Neural cell (in vitro differentiated cells): ENCODE data around the gene NRCAM. TPM values are rescaled to one million over a fixed set of nuclear protein-coding genes. Genes with fewer than 3 reads are reported as not detected.

Experiments
- H2AFZ ChIP-seq: fragments of 200-600, 300-800 bp; sonication (generic), shearing (Covaris generic); 2 replicates; pipeline ENCODE4 v1.6.0; 2014; ENCODE audit warnings: low read depth, mild to moderate bottlenecking, antibody characterized with exemption, low read length, moderate library complexity
- H3F3A ChIP-seq: fragments of 200-600 bp; shearing (Covaris generic); 2 replicates; pipeline ENCODE4 v1.6.1; 2016; ENCODE audit warnings: mild to moderate bottlenecking, moderate library complexity, mixed read lengths, antibody characterized with exemption, low read length; ENCODE audit not compliant: insufficient read depth, poor library complexity, severe bottlenecking
- H3K27ac ChIP-seq: fragments of 200-600, 300-800 bp; sonication (generic), shearing (Covaris generic); 2 replicates; pipeline ENCODE4 v1.5.1; 2014; ENCODE audit warnings: mild to moderate bottlenecking, low read length, moderate library complexity
- H3K27me3 ChIP-seq: fragments of 300-800, 200-600 bp; sonication (generic), shearing (Covaris generic); 2 replicates; pipeline ENCODE4 v1.6.0; 2014; ENCODE audit warnings: mild to moderate bottlenecking, low read depth, low read length, moderate library complexity; ENCODE audit not compliant: insufficient read depth
- H3K36me3 ChIP-seq: fragments of 300-800, 200-600 bp; sonication (generic), shearing (Covaris generic); 2 replicates; pipeline ENCODE4 v1.5.1; 2014; ENCODE audit warnings: mild to moderate bottlenecking, antibody characterized with exemption, low read length, moderate library complexity; ENCODE audit not compliant: insufficient read depth
- H3K4me2 ChIP-seq: fragments of 300-800, 200-600 bp; sonication (generic), shearing (Covaris generic); 2 replicates; pipeline ENCODE4 v1.6.0; 2014; ENCODE audit warnings: mild to moderate bottlenecking, low read length
- H3K4me3 ChIP-seq: fragments of 300-800, 200-600 bp; sonication (generic), shearing (Covaris generic); 2 replicates; pipeline ENCODE4 v1.5.1; 2014; ENCODE audit warnings: mild to moderate bottlenecking, low read length, moderate library complexity
- H3K79me2 ChIP-seq: fragments of 200-600 bp; shearing (Covaris generic); replicated peaks from 2 replicates; pipeline ENCODE4 v1.6.0; 2014; ENCODE audit warnings: mild to moderate bottlenecking, low read length, moderate library complexity; ENCODE audit not compliant: insufficient read depth
- H3K9ac ChIP-seq: fragments of 300-800, 200-600 bp; sonication (generic), shearing (Covaris generic); 2 replicates; pipeline ENCODE4 v1.6.1; 2016; ENCODE audit warnings: mild to moderate bottlenecking, low read length, mixed read lengths
- H3K9me2 ChIP-seq: fragments of 200-600 bp; shearing (Covaris generic); 2 replicates; pipeline ENCODE4 v1.6.1; 2016; ENCODE audit warnings: mild to moderate bottlenecking, low read length, mixed read lengths; ENCODE audit not compliant: insufficient read depth
- H3K9me3 ChIP-seq: fragments of 200-600, 300-800 bp; sonication (generic), shearing (Covaris generic); 2 replicates; pipeline ENCODE4 v1.6.1; 2016; ENCODE audit warnings: mild to moderate bottlenecking, mixed run types, low read length, moderate library complexity, mixed read lengths
- H4K20me1 ChIP-seq: fragments of 200-600 bp; shearing (Covaris generic); 2 replicates; pipeline ENCODE4 v1.6.1; 2016; ENCODE audit warnings: mild to moderate bottlenecking, mixed run types; ENCODE audit not compliant: insufficient read depth
- EP300 ChIP-seq: fragments of 450-650 bp; conservative IDR thresholded peaks from 2 replicates; pipeline ENCODE4 v1.6.1; 2014; ENCODE audit warnings: antibody characterized with exemption, mild to moderate bottlenecking, moderate library complexity; ENCODE audit not compliant: poor library complexity, severe bottlenecking
- EZH2 ChIP-seq: fragments of 200-600, 300-800 bp; shearing (Covaris generic), sonication (generic); IDR thresholded peaks from 2 replicates; pipeline ENCODE4 v1.6.1; 2014; ENCODE audit warnings: antibody characterized with exemption, low read length, borderline replicate concordance, mild to moderate bottlenecking; ENCODE audit not compliant: insufficient read depth, poor library complexity, severe bottlenecking
- MXI1 ChIP-seq: fragments of 450-650 bp; conservative IDR thresholded peaks from 2 replicates; pipeline ENCODE4 v1.6.1; 2014; ENCODE audit warnings: antibody characterized with exemption, mild to moderate bottlenecking; ENCODE audit not compliant: poor library complexity, severe bottlenecking
- POLR2AphosphoS5 ChIP-seq: IDR thresholded peaks from 2 replicates; pipeline ENCODE4 v1.6.1; 2012
- RAD21 ChIP-seq: fragments of 450-650 bp; conservative IDR thresholded peaks from 2 replicates; pipeline ENCODE4 v1.6.1; 2014; ENCODE audit warnings: antibody characterized with exemption, mild to moderate bottlenecking, moderate library complexity
- SMC3 ChIP-seq: fragments of 450-650 bp; conservative IDR thresholded peaks from 2 replicates; pipeline ENCODE4 v1.6.1; 2014; ENCODE audit warnings: antibody characterized with exemption, mild to moderate bottlenecking, moderate library complexity; ENCODE audit not compliant: poor library complexity
- TAF1 ChIP-seq: IDR thresholded peaks from 2 replicates; pipeline ENCODE4 v1.6.1; 2012; ENCODE audit warnings: low read depth
- polyA plus RNA-seq: library from polyadenylated mRNA; depleted of rRNA; stranded (reverse); fragments of >200 nt; gene quantifications from 2 replicates; pipeline ENCODE4 v1.2.3, GENCODE V29; 2014
- TF ChIP-seq, protein P1 (sequence below): IDR thresholded peaks from 2 replicates; pipeline ENCODE4 v1.6.1; 2012; ENCODE audit warnings: borderline replicate concordance
- TF ChIP-seq, protein P2 (sequence below): fragments of 450-650 bp; IDR thresholded peaks from 2 replicates; pipeline ENCODE4 v1.5.1; 2014; ENCODE audit warnings: antibody characterized with exemption, mild to moderate bottlenecking, moderate library complexity; ENCODE audit not compliant: poor library complexity, severe bottlenecking

NRCAM gene
- polyA plus RNA-seq, 1 donor from 2014 or later = 90.9 TPM

DNA sequence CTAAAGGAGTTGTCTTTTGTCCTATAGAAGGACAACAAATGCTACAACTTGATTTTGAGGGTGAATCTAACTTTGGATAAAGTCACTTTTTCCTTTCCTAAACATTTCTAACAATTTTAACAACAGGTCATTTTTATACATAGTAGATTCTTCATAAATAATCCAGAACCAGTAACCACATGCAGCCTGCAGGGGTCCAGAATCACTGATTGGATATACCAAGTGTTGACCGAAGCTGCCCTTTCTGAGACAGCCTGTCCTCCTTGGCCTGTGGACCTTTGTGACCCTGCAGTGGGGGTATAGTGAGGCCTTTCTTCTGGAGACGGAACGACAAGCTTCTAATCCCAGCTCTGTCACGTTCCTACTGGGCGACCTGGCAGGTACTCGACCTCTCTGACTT lies 291.3 kb downstream of the NRCAM start:
- Histone ChIP-seq H2AFZ (no peak overlapping the region), H3K4me2 (no peak overlapping the region)

DNA sequence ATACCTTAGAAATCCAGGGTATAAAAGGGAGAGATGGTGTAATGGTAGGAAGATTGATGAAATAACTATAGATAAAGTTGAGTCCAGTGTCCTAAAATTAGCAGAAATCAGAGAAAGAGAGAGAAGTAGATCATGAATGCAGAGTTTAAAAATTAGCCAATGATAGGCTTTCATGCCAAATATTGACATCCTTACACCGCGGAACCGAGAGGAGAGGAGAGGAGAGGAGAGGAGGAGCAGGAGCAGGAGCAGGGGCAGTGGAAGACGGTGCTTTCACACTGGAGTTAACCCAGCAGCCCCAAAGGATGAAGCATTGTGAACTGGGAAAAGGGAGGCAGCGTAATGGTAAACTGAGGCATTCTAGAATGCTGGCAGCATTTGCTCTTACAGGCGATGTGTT lies 291.9 kb downstream of the NRCAM start:
- Histone ChIP-seq H3F3A (no peaks in the 10 kb centered on the region), H3K27ac (no peak overlapping the region), H3K27me3 (no peaks in the 10 kb centered on the region), H3K4me2 (no peak overlapping the region), H3K4me3 (no peak overlapping the region), H4K20me1 (no peaks in the 10 kb centered on the region), H3K9me2 (no peaks in the 10 kb centered on the region), H3K9ac (no peak overlapping the region), H3K79me2 (no peaks in the 10 kb centered on the region), H3K9me3 (no peaks in the 10 kb centered on the region), H2AFZ (no peak overlapping the region), H3K36me3 (no peaks in the 10 kb centered on the region)
- TF ChIP-seq MXI1 = no peak
- TF ChIP-seq, protein P1, sequence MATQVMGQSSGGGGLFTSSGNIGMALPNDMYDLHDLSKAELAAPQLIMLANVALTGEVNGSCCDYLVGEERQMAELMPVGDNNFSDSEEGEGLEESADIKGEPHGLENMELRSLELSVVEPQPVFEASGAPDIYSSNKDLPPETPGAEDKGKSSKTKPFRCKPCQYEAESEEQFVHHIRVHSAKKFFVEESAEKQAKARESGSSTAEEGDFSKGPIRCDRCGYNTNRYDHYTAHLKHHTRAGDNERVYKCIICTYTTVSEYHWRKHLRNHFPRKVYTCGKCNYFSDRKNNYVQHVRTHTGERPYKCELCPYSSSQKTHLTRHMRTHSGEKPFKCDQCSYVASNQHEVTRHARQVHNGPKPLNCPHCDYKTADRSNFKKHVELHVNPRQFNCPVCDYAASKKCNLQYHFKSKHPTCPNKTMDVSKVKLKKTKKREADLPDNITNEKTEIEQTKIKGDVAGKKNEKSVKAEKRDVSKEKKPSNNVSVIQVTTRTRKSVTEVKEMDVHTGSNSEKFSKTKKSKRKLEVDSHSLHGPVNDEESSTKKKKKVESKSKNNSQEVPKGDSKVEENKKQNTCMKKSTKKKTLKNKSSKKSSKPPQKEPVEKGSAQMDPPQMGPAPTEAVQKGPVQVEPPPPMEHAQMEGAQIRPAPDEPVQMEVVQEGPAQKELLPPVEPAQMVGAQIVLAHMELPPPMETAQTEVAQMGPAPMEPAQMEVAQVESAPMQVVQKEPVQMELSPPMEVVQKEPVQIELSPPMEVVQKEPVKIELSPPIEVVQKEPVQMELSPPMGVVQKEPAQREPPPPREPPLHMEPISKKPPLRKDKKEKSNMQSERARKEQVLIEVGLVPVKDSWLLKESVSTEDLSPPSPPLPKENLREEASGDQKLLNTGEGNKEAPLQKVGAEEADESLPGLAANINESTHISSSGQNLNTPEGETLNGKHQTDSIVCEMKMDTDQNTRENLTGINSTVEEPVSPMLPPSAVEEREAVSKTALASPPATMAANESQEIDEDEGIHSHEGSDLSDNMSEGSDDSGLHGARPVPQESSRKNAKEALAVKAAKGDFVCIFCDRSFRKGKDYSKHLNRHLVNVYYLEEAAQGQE = no peak
- no peak for TF ChIP-seq EZH2
- TF ChIP-seq POLR2AphosphoS5 = no peak
- TF ChIP-seq, protein P2, sequence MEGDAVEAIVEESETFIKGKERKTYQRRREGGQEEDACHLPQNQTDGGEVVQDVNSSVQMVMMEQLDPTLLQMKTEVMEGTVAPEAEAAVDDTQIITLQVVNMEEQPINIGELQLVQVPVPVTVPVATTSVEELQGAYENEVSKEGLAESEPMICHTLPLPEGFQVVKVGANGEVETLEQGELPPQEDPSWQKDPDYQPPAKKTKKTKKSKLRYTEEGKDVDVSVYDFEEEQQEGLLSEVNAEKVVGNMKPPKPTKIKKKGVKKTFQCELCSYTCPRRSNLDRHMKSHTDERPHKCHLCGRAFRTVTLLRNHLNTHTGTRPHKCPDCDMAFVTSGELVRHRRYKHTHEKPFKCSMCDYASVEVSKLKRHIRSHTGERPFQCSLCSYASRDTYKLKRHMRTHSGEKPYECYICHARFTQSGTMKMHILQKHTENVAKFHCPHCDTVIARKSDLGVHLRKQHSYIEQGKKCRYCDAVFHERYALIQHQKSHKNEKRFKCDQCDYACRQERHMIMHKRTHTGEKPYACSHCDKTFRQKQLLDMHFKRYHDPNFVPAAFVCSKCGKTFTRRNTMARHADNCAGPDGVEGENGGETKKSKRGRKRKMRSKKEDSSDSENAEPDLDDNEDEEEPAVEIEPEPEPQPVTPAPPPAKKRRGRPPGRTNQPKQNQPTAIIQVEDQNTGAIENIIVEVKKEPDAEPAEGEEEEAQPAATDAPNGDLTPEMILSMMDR = no peak
- TF ChIP-seq RAD21 = no peak
- no peak for TF ChIP-seq TAF1
- TF ChIP-seq EP300 = no peak
- no peak for TF ChIP-seq SMC3

More for the DNA sequence above, 291.3 kb downstream of the NRCAM start:
- Histone ChIP-seq H3K36me3 (no peaks in the 10 kb centered on the region), H3K79me2 (no peaks in the 10 kb centered on the region), H3K9ac (no peak overlapping the region), H3K27me3 (no peaks in the 10 kb centered on the region), H3K27ac (no peak overlapping the region), H3F3A (no peaks in the 10 kb centered on the region), H3K4me3 (no peak overlapping the region), H3K9me2 (no peaks in the 10 kb centered on the region), H4K20me1 (no peaks in the 10 kb centered on the region), H3K9me3 (no peaks in the 10 kb centered on the region)
- TF ChIP-seq EZH2 = no peak

DNA sequence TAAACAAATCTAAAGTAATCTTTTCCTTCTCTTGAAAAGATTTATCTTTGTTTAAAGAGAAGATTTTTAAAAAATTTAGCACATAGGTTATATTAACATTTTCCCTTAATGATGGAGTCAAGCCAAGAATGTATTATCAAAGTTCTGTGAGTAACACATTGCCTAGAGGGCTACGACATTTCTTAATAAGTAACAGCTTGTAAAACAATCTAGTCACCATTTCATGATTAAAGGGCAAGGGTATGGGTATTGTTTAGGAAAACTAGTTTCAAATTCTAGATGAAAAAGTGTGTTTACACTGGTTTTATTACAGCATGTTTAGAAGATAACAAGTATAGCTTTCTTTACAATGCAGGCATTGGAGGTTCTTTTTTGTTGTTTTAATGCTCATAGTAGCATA lies 297.5 kb downstream of the NRCAM start:
- TF ChIP-seq EP300 (no peak), POLR2AphosphoS5 (no peak), SMC3 (no peak), MXI1 (no peak), RAD21 (no peak)
- TF ChIP-seq, protein P2 = no peak
- TF ChIP-seq, protein P1 = no peak
- H3K4me2 ChIP-seq = no peak overlapping the region
- H3K9me3 ChIP-seq = no peaks in the 10 kb centered on the region

More for the DNA sequence above, 297.5 kb downstream of the NRCAM start:
- H3K79me2 ChIP-seq = no peaks in the 10 kb centered on the region
- H2AFZ ChIP-seq = no peak overlapping the region
- H3F3A ChIP-seq = no peaks in the 10 kb centered on the region
- H3K4me3 ChIP-seq = no peak overlapping the region
- no peak overlapping the region for H3K27ac ChIP-seq
- H3K36me3 ChIP-seq = no peaks in the 10 kb centered on the region
- H4K20me1 ChIP-seq = no peaks in the 10 kb centered on the region
- no peaks in the 10 kb centered on the region for H3K27me3 ChIP-seq
- H3K9ac ChIP-seq = no peak overlapping the region
- no peaks in the 10 kb centered on the region for H3K9me2 ChIP-seq
